GM21786 (cell line): Measurements from ENCODE around the gene SSC5D.
"Not testable (repeated sequence)": the region's sequence is repeated elsewhere in the genome, so short reads cannot be mapped to it uniquely, and the experiment has no call there.

Source experiments
- ATAC-seq: cut with Tn5 transposase; IDR thresholded peaks from one replicate; pipeline ENCODE4 v1.9.1; 2021; ENCODE audit not compliant: unreplicated experiment

The SSC5D gene

GRCh38 chr19:55487924-55488687, at the start of gene SSC5D:
TSS of gene SSC5D (plus strand) at chr19:55488436. CDS start at chr19:55488590, 154 bp downstream.
- ATAC-seq = no peak

- no peak for ATAC-seq
Observed at GRCh38 chr19:55439052-55439451, 49.2 kb upstream of the SSC5D start.

- ATAC-seq = no peak
Observed at GRCh38 chr19:55440411-55441105, 47.7 kb upstream of the SSC5D start.

GRCh38 chr19:55441319-55441691, 46.9 kb upstream of the SSC5D start:
- ATAC-seq = no peak

GRCh38 chr19:55441692-55442321, 46.4 kb upstream of the SSC5D start:
- no peak for ATAC-seq

GRCh38 chr19:55442372-55442961, 45.8 kb upstream of the SSC5D start:
- ATAC-seq = no peak

- ATAC-seq = no peak
Observed at GRCh38 chr19:55443045-55443823, 45.0 kb upstream of the SSC5D start, which contains the start of gene SHISA7. TSS of gene SHISA7 (minus strand) at chr19:55443300. CDS start at chr19:55442863, 437 bp downstream.

- no peak for ATAC-seq
Observed at GRCh38 chr19:55443824-55444480, 44.3 kb upstream of the SSC5D start.

- no peak for ATAC-seq
Observed at GRCh38 chr19:55444646-55445045, 43.6 kb upstream of the SSC5D start.

- ATAC-seq = no peak
Observed at GRCh38 chr19:55446060-55446459, 42.2 kb upstream of the SSC5D start.

- no peak for ATAC-seq
Observed at GRCh38 chr19:55447421-55448174, 40.6 kb upstream of the SSC5D start.

- not testable (repeated sequence) for ATAC-seq
Observed at GRCh38 chr19:55448175-55448490, 40.1 kb upstream of the SSC5D start.

GRCh38 chr19:55449469-55449868, 38.8 kb upstream of the SSC5D start:
- no peak for ATAC-seq

- no peak for ATAC-seq
Observed at GRCh38 chr19:55451163-55451964, 36.9 kb upstream of the SSC5D start.

- no peak for ATAC-seq
Observed at GRCh38 chr19:55451965-55452748, 36.1 kb upstream of the SSC5D start.

GRCh38 chr19:55452749-55453346, 35.4 kb upstream of the SSC5D start:
- no peak for ATAC-seq

- ATAC-seq = no peak
Observed at GRCh38 chr19:55453511-55454260, 34.5 kb upstream of the SSC5D start.
